ENCODE data around the gene TAF11L13.

The TAF11L13 gene

GRCh38 chr5:17680737-17681136 is 48.8 kb downstream of the TAF11L13 start:
- DNase-seq = no peak
